ENCODE measurements around the gene RAP1A. TPM values are rescaled to one million over a fixed set of nuclear protein-coding genes. Genes with fewer than 3 reads are reported as not detected.

RAP1A gene
- total RNA-seq, 1 experiment from 2014 or later = 37.1 TPM

DNA sequence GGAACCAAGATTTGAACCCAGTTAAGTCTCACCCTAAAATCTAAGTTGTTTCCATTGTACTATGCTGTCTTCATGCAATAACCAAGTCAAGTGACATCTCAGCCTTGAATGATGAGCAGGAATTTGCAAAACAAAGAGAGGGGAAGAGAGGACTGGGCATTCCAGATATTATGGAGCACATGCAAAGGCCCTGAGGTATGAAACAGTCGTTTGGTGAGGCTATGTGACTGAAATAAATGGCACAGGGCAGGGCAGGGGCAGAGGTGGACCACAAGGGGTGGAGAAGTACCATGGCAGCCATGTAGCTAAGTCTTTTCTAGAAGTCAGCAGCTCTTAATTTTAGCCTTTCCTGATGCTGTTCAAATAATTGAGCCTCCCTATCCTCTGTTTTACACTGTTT lies 37.6 kb upstream of the RAP1A start:
- no peaks in the 10 kb centered on the region for H3K9me3 ChIP-seq (ENCODE audit: control insufficient read depth, insufficient read depth, low read depth, low read length)
- no peak overlapping the region for H3K4me3 ChIP-seq (ENCODE audit: low read depth in 2 of 2, low read length in 2 of 2)
- no TSS peak for BruUV-seq (replicated peaks)
- no peaks in the 10 kb centered on the region for H3K27me3 ChIP-seq (ENCODE audit: control insufficient read depth, insufficient read depth, low read length)
- no peak overlapping the region for H3K27ac ChIP-seq (ENCODE audit: low read length)
- H3K4me1 ChIP-seq (ENCODE audit: control insufficient read depth, insufficient read depth, low read length) = no peaks in the 10 kb centered on the region
- ATAC-seq = no peak
- TF ChIP-seq, protein P1, sequence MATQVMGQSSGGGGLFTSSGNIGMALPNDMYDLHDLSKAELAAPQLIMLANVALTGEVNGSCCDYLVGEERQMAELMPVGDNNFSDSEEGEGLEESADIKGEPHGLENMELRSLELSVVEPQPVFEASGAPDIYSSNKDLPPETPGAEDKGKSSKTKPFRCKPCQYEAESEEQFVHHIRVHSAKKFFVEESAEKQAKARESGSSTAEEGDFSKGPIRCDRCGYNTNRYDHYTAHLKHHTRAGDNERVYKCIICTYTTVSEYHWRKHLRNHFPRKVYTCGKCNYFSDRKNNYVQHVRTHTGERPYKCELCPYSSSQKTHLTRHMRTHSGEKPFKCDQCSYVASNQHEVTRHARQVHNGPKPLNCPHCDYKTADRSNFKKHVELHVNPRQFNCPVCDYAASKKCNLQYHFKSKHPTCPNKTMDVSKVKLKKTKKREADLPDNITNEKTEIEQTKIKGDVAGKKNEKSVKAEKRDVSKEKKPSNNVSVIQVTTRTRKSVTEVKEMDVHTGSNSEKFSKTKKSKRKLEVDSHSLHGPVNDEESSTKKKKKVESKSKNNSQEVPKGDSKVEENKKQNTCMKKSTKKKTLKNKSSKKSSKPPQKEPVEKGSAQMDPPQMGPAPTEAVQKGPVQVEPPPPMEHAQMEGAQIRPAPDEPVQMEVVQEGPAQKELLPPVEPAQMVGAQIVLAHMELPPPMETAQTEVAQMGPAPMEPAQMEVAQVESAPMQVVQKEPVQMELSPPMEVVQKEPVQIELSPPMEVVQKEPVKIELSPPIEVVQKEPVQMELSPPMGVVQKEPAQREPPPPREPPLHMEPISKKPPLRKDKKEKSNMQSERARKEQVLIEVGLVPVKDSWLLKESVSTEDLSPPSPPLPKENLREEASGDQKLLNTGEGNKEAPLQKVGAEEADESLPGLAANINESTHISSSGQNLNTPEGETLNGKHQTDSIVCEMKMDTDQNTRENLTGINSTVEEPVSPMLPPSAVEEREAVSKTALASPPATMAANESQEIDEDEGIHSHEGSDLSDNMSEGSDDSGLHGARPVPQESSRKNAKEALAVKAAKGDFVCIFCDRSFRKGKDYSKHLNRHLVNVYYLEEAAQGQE (IDR thresholded peaks at IDR 0.05; ENCODE audit: insufficient read depth in 1 of 2, low read depth in 2 of 2, low read length in 1 of 2) = no peak
- TF ChIP-seq, protein P2, sequence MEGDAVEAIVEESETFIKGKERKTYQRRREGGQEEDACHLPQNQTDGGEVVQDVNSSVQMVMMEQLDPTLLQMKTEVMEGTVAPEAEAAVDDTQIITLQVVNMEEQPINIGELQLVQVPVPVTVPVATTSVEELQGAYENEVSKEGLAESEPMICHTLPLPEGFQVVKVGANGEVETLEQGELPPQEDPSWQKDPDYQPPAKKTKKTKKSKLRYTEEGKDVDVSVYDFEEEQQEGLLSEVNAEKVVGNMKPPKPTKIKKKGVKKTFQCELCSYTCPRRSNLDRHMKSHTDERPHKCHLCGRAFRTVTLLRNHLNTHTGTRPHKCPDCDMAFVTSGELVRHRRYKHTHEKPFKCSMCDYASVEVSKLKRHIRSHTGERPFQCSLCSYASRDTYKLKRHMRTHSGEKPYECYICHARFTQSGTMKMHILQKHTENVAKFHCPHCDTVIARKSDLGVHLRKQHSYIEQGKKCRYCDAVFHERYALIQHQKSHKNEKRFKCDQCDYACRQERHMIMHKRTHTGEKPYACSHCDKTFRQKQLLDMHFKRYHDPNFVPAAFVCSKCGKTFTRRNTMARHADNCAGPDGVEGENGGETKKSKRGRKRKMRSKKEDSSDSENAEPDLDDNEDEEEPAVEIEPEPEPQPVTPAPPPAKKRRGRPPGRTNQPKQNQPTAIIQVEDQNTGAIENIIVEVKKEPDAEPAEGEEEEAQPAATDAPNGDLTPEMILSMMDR (IDR thresholded peaks at IDR 0.05) = no peak
- TF ChIP-seq TCF7L2 (IDR thresholded peaks at IDR 0.05; ENCODE audit: low read depth, low read length) (no peak), SIN3A (IDR thresholded peaks at IDR 0.05; ENCODE audit: borderline replicate concordance, insufficient read depth, low read depth, low read length) (no peak), POLR2AphosphoS5 (IDR thresholded peaks at IDR 0.05; ENCODE audit: low read depth, low read length) (no peak)
- ChIA-PET CTCF (no interaction called here), POLR2A (interaction anchor here (0.6 kb wide), 2 partner anchors 11 to 134 kb away, joined by 5 to 9 read pairs; no protein-coding TSS in a partner anchor)
- intact Hi-C loops (cut with micrococcal nuclease; ENCODE audit: unreplicated experiment) = no loop called here
- DNase-seq (ENCODE audit: low read depth, low spot score) = no peak
- no peaks in the 10 kb centered on the region for H3K36me3 ChIP-seq (ENCODE audit: control insufficient read depth, insufficient read depth, low read length)
- in situ Hi-C loops (cut with HindIII; ENCODE audit: low pct_unique_long_range_greater_than_20kb, low sequenced_read_pairs) = no loop called here

DNA sequence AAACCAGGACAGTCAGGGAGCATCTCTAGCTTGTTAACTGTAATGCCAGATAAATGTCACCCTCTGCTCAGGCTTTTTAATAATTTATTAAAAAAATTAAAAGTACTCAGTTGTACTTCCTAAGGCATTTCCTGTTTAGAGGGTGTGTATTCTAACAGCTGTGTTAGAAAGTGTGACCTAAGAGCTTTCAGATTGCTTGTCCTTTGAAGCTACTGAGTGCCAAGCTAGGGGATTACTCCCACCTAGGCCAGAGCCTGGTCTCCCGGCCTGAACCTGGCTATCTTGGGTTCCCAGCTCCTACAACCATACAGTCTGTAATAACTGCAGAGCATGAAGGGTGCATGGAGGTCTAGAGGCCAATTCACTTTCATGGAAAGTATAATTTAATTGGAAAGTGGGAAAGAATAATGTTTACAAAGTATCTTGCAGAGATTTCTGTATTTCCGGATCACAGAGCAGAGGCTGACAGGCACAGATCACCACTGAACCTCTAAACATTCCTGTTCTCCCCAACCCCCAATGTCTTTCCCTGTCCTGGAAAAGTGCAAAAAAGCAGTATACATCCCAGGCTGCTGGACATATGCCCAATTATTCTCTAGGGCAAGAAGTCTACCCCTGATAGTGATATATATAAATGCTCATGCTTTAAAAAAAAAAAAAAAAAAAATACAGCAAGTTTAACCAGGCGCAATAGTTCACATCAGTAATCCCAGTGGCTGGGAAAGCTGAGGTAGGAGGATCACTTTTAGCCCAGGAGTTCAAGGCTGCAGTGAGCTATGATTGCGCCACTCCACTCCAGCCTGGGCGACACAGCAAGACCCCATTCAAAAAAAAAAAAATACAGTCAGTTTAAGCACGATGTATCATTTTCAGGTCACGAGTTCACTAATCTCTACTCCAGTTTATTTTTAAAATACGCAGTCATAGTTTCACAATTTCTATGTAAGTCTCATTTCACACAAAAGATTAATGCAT lies 36.7 kb upstream of the RAP1A start:
- Histone ChIP-seq H3K4me3 (ENCODE audit: low read depth in 2 of 2, low read length in 2 of 2) (no peak overlapping the region), H3K9me3 (ENCODE audit: control insufficient read depth, insufficient read depth, low read depth, low read length) (no peaks in the 10 kb centered on the region), H3K4me1 (ENCODE audit: control insufficient read depth, insufficient read depth, low read length) (no peaks in the 10 kb centered on the region), H3K27ac (ENCODE audit: low read length) (no peak overlapping the region), H3K27me3 (ENCODE audit: control insufficient read depth, insufficient read depth, low read length) (no peaks in the 10 kb centered on the region), H3K36me3 (ENCODE audit: control insufficient read depth, insufficient read depth, low read length) (no peaks in the 10 kb centered on the region)
- POLR2A ChIA-PET = interaction anchor here (0.6 kb wide), 1 partner anchor 135 kb away, joined by 9 read pairs; no protein-coding TSS in a partner anchor
- in situ Hi-C loops (cut with HindIII; ENCODE audit: low pct_unique_long_range_greater_than_20kb, low sequenced_read_pairs) (no loop called here), intact Hi-C loops (cut with micrococcal nuclease; ENCODE audit: unreplicated experiment) (no loop called here)
- DNase-seq (ENCODE audit: low read depth, low spot score) (no peak), ATAC-seq (no peak)
- no TSS peak for BruUV-seq (replicated peaks)
- CTCF ChIA-PET = no interaction called here
- no peak for TF ChIP-seq POLR2AphosphoS5 (IDR thresholded peaks at IDR 0.05; ENCODE audit: low read depth, low read length)
- TF ChIP-seq, protein P2 (IDR thresholded peaks at IDR 0.05) = no peak
- TF ChIP-seq SIN3A (IDR thresholded peaks at IDR 0.05; ENCODE audit: borderline replicate concordance, insufficient read depth, low read depth, low read length) = no peak
- TF ChIP-seq, protein P1 (IDR thresholded peaks at IDR 0.05; ENCODE audit: insufficient read depth in 1 of 2, low read depth in 2 of 2, low read length in 1 of 2) = no peak
- no peak for TF ChIP-seq TCF7L2 (IDR thresholded peaks at IDR 0.05; ENCODE audit: low read depth, low read length)
